Gastroesophageal sphincter (tissue), 3 donors: ENCODE results near the gene STAT6.

ENCODE experiments used
- CTCF ChIP-seq, 4 experiments: fragments of 200-600 bp in 2 of 4; fragments of 450-650 bp in 2 of 4; sonication (generic) in 1 of 4; IDR thresholded peaks; one replicate each; pipeline ENCODE4 v1.5.1; 2017 to 2019; ENCODE audit warnings: antibody characterized with exemption in 4 of 4, mild to moderate bottlenecking in 2 of 4, moderate library complexity in 2 of 4
- EP300 ChIP-seq: sonication (generic); formaldehyde crosslinking; IDR thresholded peaks from one replicate; pipeline ENCODE4 v1.6.1; 2017; ENCODE audit warnings: antibody characterized with exemption, mild to moderate bottlenecking
- POLR2A ChIP-seq, 2 donors: fragments of 450-650 bp; IDR thresholded peaks; one replicate each; pipeline ENCODE4 v1.6.1; 2017; ENCODE audit warnings: antibody characterized with exemption in 2 of 2, mild to moderate bottlenecking in 2 of 2, moderate library complexity in 1 of 2

GRCh38 chr12:57157588-57158173 lies 46.5 kb upstream of the STAT6 start:
- TF ChIP-seq CTCF (IDR thresholded peaks at IDR 0.05) = no peak
- no peak for TF ChIP-seq POLR2A (IDR thresholded peaks at IDR 0.05)
- TF ChIP-seq EP300 = no peak
